ENCODE results near the gene TMEM198.

DNA sequence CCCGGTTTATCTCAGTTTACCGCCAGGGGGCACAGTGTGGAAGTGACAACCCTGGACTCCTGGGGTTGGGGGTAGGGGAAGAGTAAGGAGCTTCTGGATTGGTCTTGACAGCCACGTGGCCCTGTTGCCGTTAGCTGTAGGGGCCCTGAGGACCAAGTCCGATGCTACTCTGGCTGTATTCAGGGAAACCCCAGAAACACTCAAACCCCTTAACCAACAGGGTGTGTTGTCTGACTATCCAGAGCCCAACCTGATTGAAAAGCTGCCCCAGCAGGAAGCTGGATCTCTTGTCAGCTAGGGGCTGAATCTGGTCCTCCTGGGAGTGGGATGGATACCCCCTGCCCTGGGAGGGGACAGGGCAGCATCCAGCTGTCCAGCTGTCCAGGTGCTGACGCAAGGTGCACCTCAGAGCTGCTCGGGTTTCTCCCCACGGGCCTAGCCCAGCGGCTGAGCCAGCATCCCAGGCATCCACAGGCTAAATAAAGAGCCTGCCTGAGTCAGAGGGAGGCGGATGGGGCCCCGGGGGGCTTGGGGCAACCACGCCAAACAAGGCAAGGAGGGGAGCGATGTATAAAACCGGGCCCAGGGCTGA lies 48.2 kb upstream of the TMEM198 start:
- TF ChIP-seq, protein P1, sequence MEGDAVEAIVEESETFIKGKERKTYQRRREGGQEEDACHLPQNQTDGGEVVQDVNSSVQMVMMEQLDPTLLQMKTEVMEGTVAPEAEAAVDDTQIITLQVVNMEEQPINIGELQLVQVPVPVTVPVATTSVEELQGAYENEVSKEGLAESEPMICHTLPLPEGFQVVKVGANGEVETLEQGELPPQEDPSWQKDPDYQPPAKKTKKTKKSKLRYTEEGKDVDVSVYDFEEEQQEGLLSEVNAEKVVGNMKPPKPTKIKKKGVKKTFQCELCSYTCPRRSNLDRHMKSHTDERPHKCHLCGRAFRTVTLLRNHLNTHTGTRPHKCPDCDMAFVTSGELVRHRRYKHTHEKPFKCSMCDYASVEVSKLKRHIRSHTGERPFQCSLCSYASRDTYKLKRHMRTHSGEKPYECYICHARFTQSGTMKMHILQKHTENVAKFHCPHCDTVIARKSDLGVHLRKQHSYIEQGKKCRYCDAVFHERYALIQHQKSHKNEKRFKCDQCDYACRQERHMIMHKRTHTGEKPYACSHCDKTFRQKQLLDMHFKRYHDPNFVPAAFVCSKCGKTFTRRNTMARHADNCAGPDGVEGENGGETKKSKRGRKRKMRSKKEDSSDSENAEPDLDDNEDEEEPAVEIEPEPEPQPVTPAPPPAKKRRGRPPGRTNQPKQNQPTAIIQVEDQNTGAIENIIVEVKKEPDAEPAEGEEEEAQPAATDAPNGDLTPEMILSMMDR (conservative IDR thresholded peaks at IDR 0.05; ENCODE audit: low read length) = peak; percentile 75
- TF ChIP-seq EZH2phosphoT487 (IDR thresholded peaks at IDR 0.05; ENCODE audit: borderline replicate concordance) = no peak

Data from Loucy (cell line).